Lung (tissue), 16 donors: ENCODE measurements around the gene IARS2. TPM values are rescaled to one million over a fixed set of nuclear protein-coding genes. Genes with fewer than 3 reads are reported as not detected.

Source experiments
- ATAC-seq: fragments of 200-7000 bp; cut with Tn5 transposase; one replicate; pipeline ENCODE4 v1.9.1; 2020; ENCODE audit warnings: moderate number of reproducible peaks; ENCODE audit not compliant: insufficient read depth, low FRiP score
- DNase-seq, 3 donors: peaks; one replicate each; pipeline ENCODE4 v3.0.0-alpha.2; 2013 to 2017
- H3K27ac ChIP-seq, 2 donors: one replicate each; pipeline ENCODE4 v1.5.1; 2013; ENCODE audit warnings: mild to moderate bottlenecking in 2 of 2, moderate library complexity in 2 of 2, control low read depth in 1 of 2, inconsistent platforms in 1 of 2, low read depth in 1 of 2, low read length in 1 of 2
- H3K27me3 ChIP-seq, 3 donors: one replicate each; pipeline ENCODE4 v1.5.1; 2013; ENCODE audit warnings: low read length in 2 of 3; ENCODE audit not compliant: control insufficient read depth in 3 of 3, insufficient read depth in 3 of 3
- H3K36me3 ChIP-seq, 4 donors: one replicate each; pipeline ENCODE4 v1.5.1; 2013; ENCODE audit warnings: low read length in 4 of 4, mild to moderate bottlenecking in 1 of 4, moderate library complexity in 1 of 4; ENCODE audit not compliant: control insufficient read depth in 4 of 4, insufficient read depth in 4 of 4
- H3K4me1 ChIP-seq, 5 donors: one replicate each; pipeline ENCODE4 v1.5.1; 2013; ENCODE audit warnings: low read length in 5 of 5, mild to moderate bottlenecking in 2 of 5, moderate library complexity in 1 of 5; ENCODE audit not compliant: control insufficient read depth in 5 of 5, insufficient read depth in 5 of 5
- H3K4me3 ChIP-seq: one replicate; pipeline ENCODE4 v1.5.1; 2013; ENCODE audit warnings: mild to moderate bottlenecking, control low read depth, moderate library complexity
- H3K9ac ChIP-seq, 2 donors: one replicate each; pipeline ENCODE4 v1.5.1; 2013; ENCODE audit warnings: low read length in 2 of 2, control low read depth in 1 of 2; ENCODE audit not compliant: insufficient read depth in 1 of 2
- H3K9me3 ChIP-seq, 4 donors: one replicate each; pipeline ENCODE4 v1.5.1; 2013; ENCODE audit warnings: low read length in 3 of 4, mild to moderate bottlenecking in 1 of 4, moderate library complexity in 1 of 4; ENCODE audit not compliant: control insufficient read depth in 4 of 4, insufficient read depth in 3 of 4
- CTCF ChIP-seq: IDR thresholded peaks from 2 replicates; pipeline ENCODE4 v1.5.1; 2012; ENCODE audit warnings: mild to moderate bottlenecking; ENCODE audit errors: control extremely low read depth, extremely low read depth
- WGBS, 2 donors: extraction: QIAGEN DNeasy Blood & Tissue Kit; methylation state at CpG; one replicate each; pipeline ENCODE4 v1.1.7; 2013; 5-methylcytosine and 5-hydroxymethylcytosine counted together
- long read RNA-seq, 5 donors: transcript quantifications; one replicate each; lab custom pipeline, GENCODE V29; 2026
- polyA plus RNA-seq, 2 donors: library from polyadenylated mRNA; stranded (reverse); fragments of 200-250 nt; gene quantifications; one replicate each; pipeline ENCODE4 v1.2.1, GENCODE V29; 2013
- total RNA-seq, 2 donors: library from RNA; depleted of rRNA in 1 of 2; stranded (reverse); fragments of >200 nt in 1 of 2; gene quantifications; one replicate each; pipeline ENCODE4 v1.2.1, GENCODE V29; 2014 to 2021
- donor health status: control.
- donor health status: control.
- donor health status: Bipolar disorder and iron deficiency.
- donor health status: healthy.
- donor health status: DM: yes; HTN: yes; CAD: no.

Gene IARS2
- total RNA-seq = 10 to 100 TPM; 55.1 to 75.7 TPM
- polyA plus RNA-seq = 10 to 100 TPM; 20.5 to 41.3 TPM
- long read RNA-seq, donor 1, transcript IARS2-201 (23 exons, 3,560 nt) = major isoform, 15 of 23 reads
- long read RNA-seq, donor 1, partial matches to known transcripts = 7 of 23 reads
- long read RNA-seq, donor 1, other reads (novel, unspliced or antisense) = 0 of 23 reads
- long read RNA-seq, donor 2, partial matches to known transcripts = 11 of 13 reads
- long read RNA-seq, donor 2, other reads (novel, unspliced or antisense) = 0 of 13 reads
- long read RNA-seq, donor 3, transcript IARS2-201 (23 exons, 3,560 nt) = major isoform, 5 of 14 reads
- long read RNA-seq, donor 3, partial matches to known transcripts = 6 of 14 reads
- long read RNA-seq, donor 3, other reads (novel, unspliced or antisense) = 0 of 14 reads
- long read RNA-seq, donor 4, partial matches to known transcripts = 13 of 15 reads
- long read RNA-seq, donor 4, other reads (novel, unspliced or antisense) = 0 of 15 reads
- long read RNA-seq, donor 5, transcript IARS2-201 (23 exons, 3,560 nt) = major isoform, 5 of 29 reads
- long read RNA-seq, donor 5, partial matches to known transcripts = 24 of 29 reads
- long read RNA-seq, donor 5, other reads (novel, unspliced or antisense) = 0 of 29 reads

GRCh38 chr1:220094016-220094911 lies at the start of gene IARS2:
TSS of gene IARS2 (plus strand) at chr1:220094132. CDS start at chr1:220094217, 85 bp downstream.
- peaks cover 3 to 14% (median 10%) of the 10 kb centered on the region in 5 donors for H3K4me1 ChIP-seq
- H3K36me3 ChIP-seq = peaks cover 0 to 6% (median 4%) of the 10 kb centered on the region in 4 donors
- peak within 1 kb of the TSS; percentile 75 to 88 for H3K27ac ChIP-seq
- TF ChIP-seq CTCF = no peak
- ATAC-seq = peak; percentile 94
- WGBS, 2 donors = 1 to 2% methylated on average over 58 to 73 of the region's 73 CpGs
- no peaks in the 10 kb centered on the region for H3K27me3 ChIP-seq
- H3K4me3 ChIP-seq = peak within 1 kb of the TSS; percentile 87
- DNase-seq = peak; percentile 89 to 94 (median 92)
- peak within 1 kb of the TSS; percentile 38 to 87 for H3K9ac ChIP-seq
- H3K9me3 ChIP-seq = no peaks in the 10 kb centered on the region

GRCh38 chr1:220044678-220045355 lies 49.1 kb upstream of the IARS2 start:
- H3K4me1 ChIP-seq = peaks cover 0 to 6% (median 0%) of the 10 kb centered on the region in 5 donors
- H3K27ac ChIP-seq = no peak overlapping the region
- H3K27me3 ChIP-seq = no peaks in the 10 kb centered on the region
- no peak for TF ChIP-seq CTCF
- H3K9me3 ChIP-seq = no peaks in the 10 kb centered on the region
- peak overlapping the region; percentile 16 for H3K4me3 ChIP-seq
- WGBS, 2 donors = 74 to 77% methylated on average over 4 of the region's 4 CpGs
- ATAC-seq (no peak), DNase-seq (peak in 1 of 3 donors; percentile 14)
- H3K36me3 ChIP-seq = peaks cover 0 to 5% (median under 1%) of the 10 kb centered on the region in 4 donors
- no peak overlapping the region for H3K9ac ChIP-seq

- H3K4me3 ChIP-seq = peak overlapping the region; percentile 92
- H3K9ac ChIP-seq = peak overlapping the region; percentile 87 to 90
- peaks cover 0 to 6% (median 0%) of the 10 kb centered on the region in 5 donors for H3K4me1 ChIP-seq
- no peaks in the 10 kb centered on the region for H3K27me3 ChIP-seq
- H3K9me3 ChIP-seq = no peaks in the 10 kb centered on the region
- 24 to 28% methylated on average over 17 of the region's 17 CpGs for WGBS, 2 donors
- peak overlapping the region; percentile 59 to 94 for H3K27ac ChIP-seq
- H3K36me3 ChIP-seq = no peaks in the 10 kb centered on the region
- ATAC-seq = no peak
- TF ChIP-seq CTCF = no peak
- no peak for DNase-seq
Measured at GRCh38 chr1:220045356-220046051, 48.4 kb upstream of the IARS2 start.
